Measurements from ENCODE around the gene MAFG. TPM values are rescaled to one million over a fixed set of nuclear protein-coding genes. Genes with fewer than 3 reads are reported as not detected.

The MAFG gene
- total RNA-seq, 1 experiment from 2014 or later = 31.4 TPM

GRCh38 chr17:81935709-81936084, 8.2 kb upstream of the MAFG start:
- Histone ChIP-seq H3K27me3 (ENCODE audit: insufficient read depth, low read length) (no peaks in the 10 kb centered on the region; the same call in 1 of the 2 replicates), H3K4me2 (ENCODE audit: insufficient read depth, insufficient read length, low read length) (no peak overlapping the region), H2BK12ac (ENCODE audit: insufficient read length, low read depth, low read length) (no peak overlapping the region), H2BK5ac (ENCODE audit: insufficient read length, low read length) (no peak overlapping the region), H3K79me1 (ENCODE audit: insufficient read depth, low read depth, low read length, poor library complexity, severe bottlenecking) (peaks cover 3% of the 10 kb centered on the region), H3K79me2 (ENCODE audit: insufficient read depth, low read length) (peaks cover 2% of the 10 kb centered on the region; the same call in 1 of the 2 replicates), H3K23ac (ENCODE audit: insufficient read length, low read depth, low read length) (no peak overlapping the region), H3K4me1 (ENCODE audit: insufficient read depth, low read length) (no peaks in the 10 kb centered on the region), H4K5ac (ENCODE audit: insufficient read length, low read depth, low read length) (no peak overlapping the region), H3K9me3 (ENCODE audit: control insufficient read depth, low read depth, low read length) (no peaks in the 10 kb centered on the region), H3K4ac (ENCODE audit: low read depth, low read length) (no peak overlapping the region), H3K14ac (ENCODE audit: insufficient read depth, low read length) (no peak overlapping the region), H3K56ac (ENCODE audit: insufficient read length, low read depth, low read length) (no peak overlapping the region), H3K9ac (ENCODE audit: extremely low read depth, insufficient read length, low read length) (no peak overlapping the region), H4K91ac (ENCODE audit: insufficient read length, low read depth, low read length) (no peak overlapping the region), H3K27ac (ENCODE audit: insufficient read length, low read depth, low read length) (no peak overlapping the region), H3K23me2 (ENCODE audit: insufficient read length, low read depth, low read length, poor library complexity, severe bottlenecking) (peaks cover 4% of the 10 kb centered on the region), H3T11ph (ENCODE audit: low read length) (no peak overlapping the region), H4K8ac (replicated peaks; ENCODE audit: insufficient read length, low read depth, low read length) (no peak overlapping the region), H3K18ac (ENCODE audit: insufficient read length, low read depth, low read length) (no peak overlapping the region), H4K20me1 (ENCODE audit: control insufficient read depth, insufficient read depth, insufficient read length) (peaks cover 4% of the 10 kb centered on the region), H2BK120ac (ENCODE audit: low read depth, low read length, poor library complexity, severe bottlenecking) (no peak overlapping the region), H2BK20ac (ENCODE audit: low read depth, low read length, poor library complexity, severe bottlenecking) (no peak overlapping the region), H2AK5ac (ENCODE audit: insufficient read length, low read length) (no peak overlapping the region), H2BK15ac (ENCODE audit: low read depth, low read length) (no peak overlapping the region), H2AFZ (ENCODE audit: low read length) (no peak overlapping the region)
- Mint-ChIP-seq H3K4me3 (peak overlapping the region; percentile 80 to 96), H3K27me3 (ENCODE audit: low read depth) (peaks cover 37% of the 10 kb centered on the region), H3K36me3 (ENCODE audit: insufficient read depth in 1 of 3, low read depth in 3 of 3) (peaks cover 3 to 32% (median 21%) of the 10 kb centered on the region in 3 experiments; a peak in 6 of 7 replicates), H3K27ac (no peak overlapping the region), H3K4me1 (peaks cover 0 to 19% of the 10 kb centered on the region in 2 experiments; a peak in 2 of 4 replicates), H3K9me3 (no peaks in the 10 kb centered on the region)
- WGBS (ENCODE audit: extremely low coverage, insufficient read length, low lambda C conversion rate) = no CpG with 5 or more reads among the region's 6 CpGs
- TF ChIP-seq, protein P1, sequence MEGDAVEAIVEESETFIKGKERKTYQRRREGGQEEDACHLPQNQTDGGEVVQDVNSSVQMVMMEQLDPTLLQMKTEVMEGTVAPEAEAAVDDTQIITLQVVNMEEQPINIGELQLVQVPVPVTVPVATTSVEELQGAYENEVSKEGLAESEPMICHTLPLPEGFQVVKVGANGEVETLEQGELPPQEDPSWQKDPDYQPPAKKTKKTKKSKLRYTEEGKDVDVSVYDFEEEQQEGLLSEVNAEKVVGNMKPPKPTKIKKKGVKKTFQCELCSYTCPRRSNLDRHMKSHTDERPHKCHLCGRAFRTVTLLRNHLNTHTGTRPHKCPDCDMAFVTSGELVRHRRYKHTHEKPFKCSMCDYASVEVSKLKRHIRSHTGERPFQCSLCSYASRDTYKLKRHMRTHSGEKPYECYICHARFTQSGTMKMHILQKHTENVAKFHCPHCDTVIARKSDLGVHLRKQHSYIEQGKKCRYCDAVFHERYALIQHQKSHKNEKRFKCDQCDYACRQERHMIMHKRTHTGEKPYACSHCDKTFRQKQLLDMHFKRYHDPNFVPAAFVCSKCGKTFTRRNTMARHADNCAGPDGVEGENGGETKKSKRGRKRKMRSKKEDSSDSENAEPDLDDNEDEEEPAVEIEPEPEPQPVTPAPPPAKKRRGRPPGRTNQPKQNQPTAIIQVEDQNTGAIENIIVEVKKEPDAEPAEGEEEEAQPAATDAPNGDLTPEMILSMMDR (conservative IDR thresholded peaks at IDR 0.05) = no peak
- no peak for DNase-seq

Data from H9 (cell line).